SU-DHL-6 (cell line): ENCODE measurements around the gene MTMR3.

Experiments used
- H2AFZ ChIP-seq: fragments of 200-600 bp; sonication (generic); 2 replicates; pipeline ENCODE4 v1.6.1; 2014; ENCODE audit warnings: low read depth, mild to moderate bottlenecking, moderate library complexity, mixed read lengths, antibody characterized with exemption, low read length; ENCODE audit not compliant: severe bottlenecking
- H3F3A ChIP-seq: fragments of 200-600 bp; shearing (Covaris generic); 2 replicates; pipeline ENCODE4 v1.6.0; 2016; ENCODE audit warnings: antibody characterized with exemption, mild to moderate bottlenecking; ENCODE audit not compliant: insufficient read depth
- H3K27ac ChIP-seq: fragments of 200-600 bp; sonication (generic); 2 replicates; pipeline ENCODE4 v1.5.1; 2016; ENCODE audit warnings: low read depth, mild to moderate bottlenecking, low read length, moderate library complexity, mixed read lengths
- H3K27me3 ChIP-seq: fragments of 200-600 bp; sonication (generic), shearing (Covaris generic); 2 replicates; pipeline ENCODE4 v1.6.0; 2014; ENCODE audit warnings: mild to moderate bottlenecking, low read length
- H3K36me3 ChIP-seq: fragments of 200-600 bp; sonication (generic); 2 replicates; pipeline ENCODE4 v1.6.1; 2014; ENCODE audit warnings: mild to moderate bottlenecking, low read length, mixed read lengths
- H3K4me2 ChIP-seq: fragments of 300-600, 200-600 bp; shearing (Covaris generic), sonication (generic); 2 replicates; pipeline ENCODE4 v1.6.0; 2014; ENCODE audit warnings: low read length, low read depth, mild to moderate bottlenecking; ENCODE audit not compliant: poor library complexity, severe bottlenecking
- H3K4me3 ChIP-seq: fragments of 200-600 bp; sonication (generic); 2 replicates; pipeline ENCODE4 v1.5.1; 2014; ENCODE audit warnings: antibody characterized with exemption, low read length, mild to moderate bottlenecking, mixed read lengths; ENCODE audit not compliant: insufficient read depth, poor library complexity, severe bottlenecking
- H3K79me2 ChIP-seq: fragments of 200-600 bp; sonication (generic); 2 replicates; pipeline ENCODE4 v1.6.1; 2014; ENCODE audit warnings: mild to moderate bottlenecking, low read length, moderate library complexity; ENCODE audit not compliant: insufficient read depth
- H3K9ac ChIP-seq: fragments of 200-600 bp; sonication (generic); 2 replicates; pipeline ENCODE4 v1.7.0; 2014; ENCODE audit warnings: mild to moderate bottlenecking, low read length
- H3K9me2 ChIP-seq: fragments of 200-600 bp; sonication (generic); replicated peaks from 2 replicates; pipeline ENCODE4 v1.6.1; 2014; ENCODE audit warnings: low read length; ENCODE audit not compliant: insufficient read depth
- H3K9me3 ChIP-seq: fragments of 200-600 bp; sonication (generic); 2 replicates; pipeline ENCODE4 v1.6.1; 2014; ENCODE audit warnings: low read length, mixed read lengths; ENCODE audit not compliant: insufficient read depth
- H4K20me1 ChIP-seq: fragments of 200-600 bp; sonication (generic); 2 replicates; pipeline ENCODE4 v1.6.1; 2014; ENCODE audit warnings: low read depth, mild to moderate bottlenecking, antibody characterized with exemption, low read length, moderate library complexity, mixed read lengths
- CTCF ChIP-seq: fragments of 200-600 bp; sonication (generic); IDR thresholded peaks from one replicate; pipeline ENCODE4 v1.5.1; 2017; ENCODE audit warnings: antibody characterized with exemption, mild to moderate bottlenecking, low read length, moderate library complexity; ENCODE audit not compliant: insufficient read depth, poor library complexity, severe bottlenecking
- EZH2phosphoT487 ChIP-seq: fragments of 200-600 bp; sonication (generic), shearing (Covaris generic); conservative IDR thresholded peaks from 2 replicates; pipeline ENCODE4 v1.6.1; 2018; ENCODE audit warnings: mild to moderate bottlenecking, antibody characterized with exemption, low read length, moderate library complexity, mixed read lengths

Gene MTMR3

DNA sequence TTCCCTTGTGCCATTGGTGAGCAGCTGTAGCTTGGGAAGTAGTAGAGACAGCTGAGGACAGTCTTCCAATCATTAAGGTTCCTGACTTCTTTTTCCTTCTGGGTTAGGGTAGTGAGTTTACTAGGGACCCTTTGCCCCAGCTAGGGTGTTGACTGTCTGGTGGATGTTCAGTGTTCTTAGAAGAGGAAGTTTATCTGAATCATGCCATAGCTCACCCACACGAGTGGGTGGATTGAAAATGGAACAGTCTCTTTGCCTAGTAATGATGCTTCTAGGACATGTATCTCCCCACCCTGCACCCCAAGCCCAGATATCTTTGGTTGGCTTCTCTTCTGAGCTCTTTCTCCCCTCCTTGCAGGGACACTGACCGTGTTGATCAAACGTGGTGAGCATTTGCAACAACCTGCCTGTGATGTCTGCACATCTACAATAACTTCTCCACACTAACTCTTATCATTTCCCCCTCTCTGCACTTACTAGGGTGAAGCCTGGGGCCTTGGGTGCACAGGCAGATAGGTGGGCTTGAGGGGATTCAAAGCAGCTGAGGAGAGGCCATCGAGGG, 140.2 kb downstream of the MTMR3 start:
- H4K20me1 ChIP-seq, result no peaks in the 10 kb centered on the region
- H3K9me3 ChIP-seq, result no peaks in the 10 kb centered on the region
- H2AFZ ChIP-seq, result no peak overlapping the region
- no peak overlapping the region for H3K4me3 ChIP-seq
- TF ChIP-seq CTCF, result no peak
- TF ChIP-seq EZH2phosphoT487, result no peak
- H3K9me2 ChIP-seq, result no peaks in the 10 kb centered on the region
- no peak overlapping the region for H3K9ac ChIP-seq
- H3F3A ChIP-seq, result no peaks in the 10 kb centered on the region
- no peak overlapping the region for H3K4me2 ChIP-seq
- no peaks in the 10 kb centered on the region for H3K79me2 ChIP-seq
- no peaks in the 10 kb centered on the region for H3K36me3 ChIP-seq
- H3K27me3 ChIP-seq, result no peaks in the 10 kb centered on the region
- H3K27ac ChIP-seq, result no peak overlapping the region

DNA sequence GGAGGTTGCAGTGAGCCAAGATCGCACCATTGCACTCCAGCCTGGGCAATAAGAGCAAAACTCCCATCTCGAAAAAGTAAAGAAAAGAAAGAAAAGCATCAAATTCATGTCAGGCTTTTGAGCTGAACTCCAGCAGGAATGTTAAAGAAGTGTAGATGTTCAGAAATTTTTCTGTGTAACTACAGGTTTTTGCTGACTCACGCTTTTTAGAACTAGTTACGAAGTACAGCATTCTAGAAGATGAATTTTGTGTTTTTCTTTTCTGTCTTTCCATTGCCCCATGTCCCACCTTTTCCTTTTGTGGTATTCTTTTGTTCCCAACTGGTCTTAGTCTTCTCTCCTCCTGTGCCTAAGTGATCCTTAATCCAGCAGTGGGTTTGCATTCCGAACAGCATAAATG, 141.3 kb downstream of the MTMR3 start:
- H3K27me3 ChIP-seq, result no peaks in the 10 kb centered on the region
- H3K27ac ChIP-seq, result no peak overlapping the region
- TF ChIP-seq EZH2phosphoT487, result no peak
- no peak for TF ChIP-seq CTCF
- H3K79me2 ChIP-seq, result no peaks in the 10 kb centered on the region
- no peaks in the 10 kb centered on the region for H3K9me3 ChIP-seq
- H3K4me3 ChIP-seq, result no peak overlapping the region
- no peaks in the 10 kb centered on the region for H3F3A ChIP-seq
- H3K9me2 ChIP-seq, result no peaks in the 10 kb centered on the region
- no peak overlapping the region for H2AFZ ChIP-seq
- no peaks in the 10 kb centered on the region for H3K36me3 ChIP-seq
- no peak overlapping the region for H3K9ac ChIP-seq
- H3K4me2 ChIP-seq, result no peak overlapping the region
- no peaks in the 10 kb centered on the region for H4K20me1 ChIP-seq

GRCh38 chr22:30025221-30025620, 142.2 kb downstream of the MTMR3 start:
- no peaks in the 10 kb centered on the region for H3F3A ChIP-seq
- no peak overlapping the region for H2AFZ ChIP-seq
- H3K9me3 ChIP-seq, result no peaks in the 10 kb centered on the region
- no peaks in the 10 kb centered on the region for H4K20me1 ChIP-seq
- no peak overlapping the region for H3K27ac ChIP-seq
- no peaks in the 10 kb centered on the region for H3K9me2 ChIP-seq
- no peaks in the 10 kb centered on the region for H3K79me2 ChIP-seq
- TF ChIP-seq CTCF, result no peak
- TF ChIP-seq EZH2phosphoT487, result no peak
- no peak overlapping the region for H3K4me2 ChIP-seq
- no peak overlapping the region for H3K9ac ChIP-seq
- no peaks in the 10 kb centered on the region for H3K36me3 ChIP-seq
- no peaks in the 10 kb centered on the region for H3K27me3 ChIP-seq
- no peak overlapping the region for H3K4me3 ChIP-seq
